SK-N-SH treated with all-trans-retinoic acid at 6 μM for 48 hours (cell line): ENCODE measurements around the gene GJA9.

Source experiments
- TOX ChIP-seq: fragments of 250-450 bp; sonication (Bioruptor Pico); IDR thresholded peaks from 2 replicates; pipeline ENCODE4 v1.8.0; 2021; ENCODE audit warnings: mild to moderate bottlenecking, moderate library complexity, borderline replicate concordance
- TSHZ2 ChIP-seq: fragments of 250-450 bp; sonication (Bioruptor Pico); IDR thresholded peaks from 2 replicates; pipeline ENCODE4 v1.5.0; 2020; ENCODE audit warnings: mild to moderate bottlenecking, moderate library complexity

GRCh38 chr1:38870996-38871395, 10.4 kb downstream of the GJA9 start:
- TF ChIP-seq TSHZ2 (CRISPR knock-in tag) = no peak
- TF ChIP-seq TOX (CRISPR knock-in tag) = no peak
